Right cardiac atrium (tissue), 5 donors: ENCODE results near the gene OTOG. TPM values are rescaled to one million over a fixed set of nuclear protein-coding genes. Genes with fewer than 3 reads are reported as not detected.
A peak's percentile ranks its signal among the peaks of the same experiment; 100 is the strongest.

Experiments used
- ATAC-seq, 2 donors: fragments of 200-7000 bp; cut with Tn5 transposase; one replicate each; pipeline versions ENCODE4 v1.8.0 to v1.9.1; 2020; ENCODE audit warnings: moderate library complexity in 2 of 2, mild to moderate bottlenecking in 1 of 2
- DNase-seq, 3 donors: peaks; one replicate each; pipeline ENCODE4 v3.0.0-alpha.2; 2020
- H3K27ac ChIP-seq: one replicate; pipeline ENCODE4 v1.5.1; 2013; ENCODE audit warnings: mild to moderate bottlenecking, low read length, control low read depth, moderate library complexity
- H3K27me3 ChIP-seq: one replicate; pipeline ENCODE4 v1.6.1; 2013; ENCODE audit not compliant: control insufficient read depth, insufficient read depth
- H3K4me1 ChIP-seq: one replicate; pipeline ENCODE4 v1.6.1; 2013; ENCODE audit warnings: low read length; ENCODE audit not compliant: control insufficient read depth, insufficient read depth
- H3K4me3 ChIP-seq: one replicate; pipeline ENCODE4 v1.5.1; 2013; ENCODE audit warnings: low read length, control low read depth
- H3K9me3 ChIP-seq: one replicate; pipeline ENCODE4 v1.6.1; 2013; ENCODE audit warnings: low read length; ENCODE audit not compliant: control insufficient read depth
- WGBS: extraction: QIAGEN DNeasy Blood & Tissue Kit; methylation state at CpG from one replicate; pipeline ENCODE4 v1.1.7; 2013; 5-methylcytosine and 5-hydroxymethylcytosine counted together
- intact Hi-C, 4 donors: fragments of 100-400 bp; cut with DNase I; formaldehyde crosslinking; loops; one replicate each; pipeline versions ENCODE4 v1.11.0 to v1.14.0; 2022 to 2023
- polyA plus RNA-seq: library from polyadenylated mRNA; stranded (reverse); fragments of 200-250 nt; gene quantifications from one replicate; pipeline ENCODE4 v1.2.3, GENCODE V29; 2013
- total RNA-seq, 4 donors: library from RNA; stranded (reverse); fragmentation: NEBNext Ultra II Directional; extraction: Animal tissue kit (Norgen Biotek cat#: 25700); gene quantifications; one replicate each; pipeline ENCODE4 v1.2.1, GENCODE V29; 2021
- donor health status: healthy with polysubstance abuse.
- donor health status: DM: no; HTN: yes; CAD: no.
- donor health status: DM: no; HTN: no; CAD: no.
- donor health status: DM: no; HTN: yes; CAD: no; lungs with severe emphysema.
- donor health status: DM: yes; HTN: yes; CAD: no.

OTOG gene
- total and polyA plus RNA-seq, 5 donors, result not detected

- intact Hi-C loops, result loop anchor here in 1 of 4 donors (10.0 kb wide), 1 partner anchor 272 kb away; no protein-coding TSS in a partner anchor
- no peak overlapping the region for H3K27ac ChIP-seq
- no peaks in the 10 kb centered on the region for H3K9me3 ChIP-seq
- H3K4me1 ChIP-seq, result no peaks in the 10 kb centered on the region
- 92% methylated on average over 10 of the region's 10 CpGs for WGBS
- ATAC-seq (no peak), DNase-seq (no peak)
- no peaks in the 10 kb centered on the region for H3K27me3 ChIP-seq
- H3K4me3 ChIP-seq, result no peak overlapping the region
Measured at GRCh38 chr11:17517186-17517585, 29.9 kb upstream of the OTOG start.

- 86% methylated on average over 2 of the region's 2 CpGs for WGBS
- H3K4me1 ChIP-seq, result no peaks in the 10 kb centered on the region
- DNase-seq, result no peak
- no peak for ATAC-seq
- H3K4me3 ChIP-seq, result no peak overlapping the region
- no peaks in the 10 kb centered on the region for H3K9me3 ChIP-seq
- intact Hi-C loops, result loop anchor here in 1 of 4 donors (10.0 kb wide), 1 partner anchor 274 kb away; no protein-coding TSS in a partner anchor
- H3K27ac ChIP-seq, result no peak overlapping the region
- H3K27me3 ChIP-seq, result no peaks in the 10 kb centered on the region
Measured at GRCh38 chr11:17518366-17518765, 28.7 kb upstream of the OTOG start.

DNA sequence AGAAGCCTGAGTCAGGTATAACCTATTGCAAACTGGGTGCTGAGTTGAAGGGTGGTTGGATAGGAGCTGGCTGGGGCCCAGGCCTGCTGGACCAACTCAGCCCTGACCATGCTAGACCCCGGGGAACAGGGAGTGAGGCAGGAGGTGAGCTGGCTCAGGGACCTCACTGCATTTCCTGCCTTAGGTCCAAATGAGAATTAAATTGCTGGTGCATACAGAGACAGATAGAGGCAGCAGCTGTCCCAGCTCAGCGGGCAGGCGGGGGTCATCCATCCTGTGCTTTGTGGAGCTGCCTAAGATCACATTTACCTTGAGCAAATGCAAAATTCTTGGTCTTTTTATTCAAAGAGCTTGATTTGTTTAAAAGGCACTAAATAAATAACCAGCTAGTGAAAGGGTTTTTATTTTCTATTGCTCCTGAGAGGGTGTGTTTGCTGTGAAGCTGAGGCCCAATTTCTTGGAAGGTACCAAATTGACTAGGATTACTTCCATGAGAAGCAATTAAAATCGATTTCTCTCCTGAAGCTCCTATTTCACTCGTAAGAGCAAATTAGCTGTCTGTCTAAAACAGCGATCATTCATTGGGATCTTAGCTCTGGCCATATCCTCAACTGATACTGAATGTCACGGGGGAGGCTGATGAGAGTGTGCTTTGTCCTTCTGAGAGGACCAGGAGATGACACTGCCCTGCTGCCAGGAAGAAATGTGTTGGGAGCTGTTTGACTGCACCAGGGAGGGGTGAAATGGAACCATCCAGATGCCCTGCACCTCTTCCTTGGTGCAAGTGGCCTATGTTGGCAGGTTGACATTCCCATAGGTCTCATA, 27.8 kb upstream of the OTOG start:
- Histone ChIP-seq H3K27ac (no peak overlapping the region), H3K27me3 (no peaks in the 10 kb centered on the region), H3K9me3 (no peaks in the 10 kb centered on the region), H3K4me3 (no peak overlapping the region), H3K4me1 (no peaks in the 10 kb centered on the region)
- 78% methylated on average over 7 of the region's 7 CpGs for WGBS
- DNase-seq, result no peak
- ATAC-seq, result no peak
- intact Hi-C loops, result loop anchor here in 1 of 4 donors (10.0 kb wide), 1 partner anchor 274 kb away; no protein-coding TSS in a partner anchor

- no peaks in the 10 kb centered on the region for H3K4me1 ChIP-seq
- 90% methylated on average over 11 of the region's 11 CpGs for WGBS
- H3K27ac ChIP-seq, result no peak overlapping the region
- H3K27me3 ChIP-seq, result no peaks in the 10 kb centered on the region
- H3K4me3 ChIP-seq, result no peak overlapping the region
- DNase-seq (no peak), ATAC-seq (no peak)
- intact Hi-C loops, result no loop called here
- H3K9me3 ChIP-seq, result no peaks in the 10 kb centered on the region
Measured at GRCh38 chr11:17521106-17521900, 25.8 kb upstream of the OTOG start.

GRCh38 chr11:17522655-17523054, 24.4 kb upstream of the OTOG start:
- H3K27me3 ChIP-seq, result no peaks in the 10 kb centered on the region
- H3K4me3 ChIP-seq, result no peak overlapping the region
- intact Hi-C loops, result no loop called here
- peak in 1 of 3 donors; percentile 28 for DNase-seq
- H3K9me3 ChIP-seq, result no peaks in the 10 kb centered on the region
- H3K27ac ChIP-seq, result no peak overlapping the region
- WGBS, result 86% methylated on average over 17 of the region's 17 CpGs
- no peak for ATAC-seq
- no peaks in the 10 kb centered on the region for H3K4me1 ChIP-seq

GRCh38 chr11:17524221-17524620, 22.8 kb upstream of the OTOG start:
- ATAC-seq (no peak), DNase-seq (no peak)
- Histone ChIP-seq H3K9me3 (no peaks in the 10 kb centered on the region), H3K4me3 (no peak overlapping the region), H3K4me1 (no peaks in the 10 kb centered on the region), H3K27ac (no peak overlapping the region), H3K27me3 (no peaks in the 10 kb centered on the region)
- intact Hi-C loops, result no loop called here
- 92% methylated on average over 9 of the region's 9 CpGs for WGBS

DNA sequence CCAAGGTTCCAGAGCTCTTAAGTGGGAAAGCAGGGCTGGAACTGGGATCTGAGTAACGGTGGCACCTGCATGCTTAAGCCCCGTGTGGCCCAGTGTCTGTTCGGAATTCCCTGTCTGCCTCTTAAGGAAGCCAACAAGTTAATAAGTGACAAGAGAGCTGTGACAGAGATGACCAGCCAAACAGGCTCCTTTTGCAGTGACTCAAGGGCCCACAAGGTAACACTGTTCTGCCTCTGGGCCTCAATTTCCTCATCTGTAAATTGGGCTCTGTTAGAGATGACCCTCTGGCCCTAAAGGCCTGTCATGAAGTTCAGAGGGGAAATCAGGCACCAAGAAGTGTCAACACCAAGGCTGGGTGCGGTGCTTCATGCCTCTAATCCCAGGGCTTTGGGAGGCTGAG, 21.5 kb upstream of the OTOG start:
- H3K9me3 ChIP-seq, result no peaks in the 10 kb centered on the region
- intact Hi-C loops, result no loop called here
- DNase-seq (no peak), ATAC-seq (no peak)
- H3K27me3 ChIP-seq, result no peaks in the 10 kb centered on the region
- WGBS, result 90% methylated on average over 4 of the region's 4 CpGs
- H3K4me1 ChIP-seq, result no peaks in the 10 kb centered on the region
- no peak overlapping the region for H3K27ac ChIP-seq
- H3K4me3 ChIP-seq, result no peak overlapping the region

DNA sequence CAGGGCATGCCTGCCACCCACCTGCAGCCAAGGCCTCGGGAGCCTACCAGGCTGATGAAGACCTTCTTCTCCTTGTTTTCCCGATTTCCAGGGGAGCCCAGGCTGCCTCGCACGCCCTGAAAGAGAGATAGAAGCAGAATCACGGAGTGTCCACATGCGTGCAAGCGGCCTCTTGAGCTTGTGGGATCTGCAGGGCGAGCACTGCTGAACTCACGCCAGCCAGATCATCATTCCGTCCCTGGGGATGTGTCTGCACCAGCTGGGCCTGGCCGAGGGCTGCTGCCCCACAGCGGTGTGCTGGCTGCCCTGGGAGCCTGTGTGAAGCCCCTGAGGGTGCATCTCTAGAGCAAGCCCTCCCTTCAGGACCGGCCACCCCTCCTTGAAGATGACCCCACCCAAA, 20.7 kb upstream of the OTOG start:
- DNase-seq, result no peak
- H3K4me3 ChIP-seq, result no peak overlapping the region
- H3K27ac ChIP-seq, result no peak overlapping the region
- no peaks in the 10 kb centered on the region for H3K4me1 ChIP-seq
- H3K27me3 ChIP-seq, result no peaks in the 10 kb centered on the region
- WGBS, result 82% methylated on average over 13 of the region's 13 CpGs
- no peak for ATAC-seq
- intact Hi-C loops, result no loop called here
- no peaks in the 10 kb centered on the region for H3K9me3 ChIP-seq

- intact Hi-C loops, result no loop called here
- no peak overlapping the region for H3K4me3 ChIP-seq
- no peaks in the 10 kb centered on the region for H3K9me3 ChIP-seq
- H3K27me3 ChIP-seq, result no peaks in the 10 kb centered on the region
- DNase-seq (no peak), ATAC-seq (no peak)
- 84% methylated on average over 20 of the region's 20 CpGs for WGBS
- H3K27ac ChIP-seq, result no peak overlapping the region
- no peaks in the 10 kb centered on the region for H3K4me1 ChIP-seq
Measured at GRCh38 chr11:17526931-17527627, 20.0 kb upstream of the OTOG start.

DNA sequence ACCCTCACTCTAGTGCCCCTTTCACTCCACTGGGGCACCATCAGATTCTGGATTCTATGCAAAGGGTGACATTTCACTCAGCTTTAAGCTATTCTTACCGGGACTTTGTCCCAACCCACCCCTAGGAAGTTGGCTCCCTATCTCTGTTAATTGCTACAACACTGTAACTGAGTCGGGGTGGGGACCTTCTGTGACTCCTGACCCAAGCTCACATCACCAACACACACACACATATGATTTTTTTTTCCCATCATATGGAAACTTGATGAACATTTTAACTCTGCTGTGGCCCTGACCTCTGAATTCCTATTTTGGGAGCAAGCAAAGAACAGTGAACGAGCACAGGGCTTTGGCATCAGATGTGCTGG, 19.4 kb upstream of the OTOG start:
- no peaks in the 10 kb centered on the region for H3K27me3 ChIP-seq
- no peak for DNase-seq
- intact Hi-C loops, result no loop called here
- ATAC-seq, result no peak
- H3K9me3 ChIP-seq, result no peaks in the 10 kb centered on the region
- H3K27ac ChIP-seq, result no peak overlapping the region
- no peaks in the 10 kb centered on the region for H3K4me1 ChIP-seq
- 72% methylated on average over 3 of the region's 3 CpGs for WGBS
- no peak overlapping the region for H3K4me3 ChIP-seq
